GM21737 (cell line): ENCODE data around the gene EPB41L5.
"Not testable (repeated sequence)": the region's sequence is repeated elsewhere in the genome, so short reads cannot be mapped to it uniquely, and the experiment has no call there.

ENCODE experiments used
- ATAC-seq: cut with Tn5 transposase; IDR thresholded peaks from one replicate; pipeline ENCODE4 v1.9.1; 2021; ENCODE audit warnings: mild to moderate bottlenecking, moderate library complexity; ENCODE audit not compliant: unreplicated experiment

The EPB41L5 gene

GRCh38 chr2:120140866-120141265, 128.0 kb downstream of the EPB41L5 start:
- no peak for ATAC-seq

- no peak for ATAC-seq
Measured at GRCh38 chr2:120141300-120142069, 128.6 kb downstream of the EPB41L5 start.

- ATAC-seq: no peak
Measured at GRCh38 chr2:120142528-120143219, 129.8 kb downstream of the EPB41L5 start.

GRCh38 chr2:120148229-120148628, 135.4 kb downstream of the EPB41L5 start:
- no peak for ATAC-seq

GRCh38 chr2:120148669-120149068, 135.8 kb downstream of the EPB41L5 start:
- ATAC-seq: no peak

GRCh38 chr2:120149406-120149805, 136.5 kb downstream of the EPB41L5 start:
- ATAC-seq: no peak

- ATAC-seq: no peak
Measured at GRCh38 chr2:120150040-120150482, 137.2 kb downstream of the EPB41L5 start.

GRCh38 chr2:120155308-120155707, 142.4 kb downstream of the EPB41L5 start:
- ATAC-seq: no peak

GRCh38 chr2:120158658-120159057, 145.8 kb downstream of the EPB41L5 start:
- not testable (repeated sequence) for ATAC-seq

GRCh38 chr2:120161190-120161589, 148.3 kb downstream of the EPB41L5 start:
- no peak for ATAC-seq

- no peak for ATAC-seq
Measured at GRCh38 chr2:120162716-120163115, 149.8 kb downstream of the EPB41L5 start.

GRCh38 chr2:120167272-120167671, 154.4 kb downstream of the EPB41L5 start:
- no peak for ATAC-seq

- ATAC-seq: no peak
Measured at GRCh38 chr2:120169020-120169419, 156.1 kb downstream of the EPB41L5 start.

GRCh38 chr2:120174963-120175581, 162.2 kb downstream of the EPB41L5 start:
- no peak for ATAC-seq

GRCh38 chr2:120176526-120176925, 163.6 kb downstream of the EPB41L5 start:
- ATAC-seq: no peak

GRCh38 chr2:120177001-120177621, 164.2 kb downstream of the EPB41L5 start:
- peak; percentile 96 for ATAC-seq

- no peak for ATAC-seq
Measured at GRCh38 chr2:120177973-120178372, 165.1 kb downstream of the EPB41L5 start.

GRCh38 chr2:120179396-120179795, 166.5 kb downstream of the EPB41L5 start:
- ATAC-seq: no peak

GRCh38 chr2:120180066-120180465, 167.2 kb downstream of the EPB41L5 start:
- ATAC-seq: no peak

GRCh38 chr2:120182019-120182560, 169.2 kb downstream of the EPB41L5 start:
- no peak for ATAC-seq

GRCh38 chr2:120189189-120189588, 176.3 kb downstream of the EPB41L5 start:
- no peak for ATAC-seq
